ENCODE measurements around the gene NHEJ1.

The NHEJ1 gene

DNA sequence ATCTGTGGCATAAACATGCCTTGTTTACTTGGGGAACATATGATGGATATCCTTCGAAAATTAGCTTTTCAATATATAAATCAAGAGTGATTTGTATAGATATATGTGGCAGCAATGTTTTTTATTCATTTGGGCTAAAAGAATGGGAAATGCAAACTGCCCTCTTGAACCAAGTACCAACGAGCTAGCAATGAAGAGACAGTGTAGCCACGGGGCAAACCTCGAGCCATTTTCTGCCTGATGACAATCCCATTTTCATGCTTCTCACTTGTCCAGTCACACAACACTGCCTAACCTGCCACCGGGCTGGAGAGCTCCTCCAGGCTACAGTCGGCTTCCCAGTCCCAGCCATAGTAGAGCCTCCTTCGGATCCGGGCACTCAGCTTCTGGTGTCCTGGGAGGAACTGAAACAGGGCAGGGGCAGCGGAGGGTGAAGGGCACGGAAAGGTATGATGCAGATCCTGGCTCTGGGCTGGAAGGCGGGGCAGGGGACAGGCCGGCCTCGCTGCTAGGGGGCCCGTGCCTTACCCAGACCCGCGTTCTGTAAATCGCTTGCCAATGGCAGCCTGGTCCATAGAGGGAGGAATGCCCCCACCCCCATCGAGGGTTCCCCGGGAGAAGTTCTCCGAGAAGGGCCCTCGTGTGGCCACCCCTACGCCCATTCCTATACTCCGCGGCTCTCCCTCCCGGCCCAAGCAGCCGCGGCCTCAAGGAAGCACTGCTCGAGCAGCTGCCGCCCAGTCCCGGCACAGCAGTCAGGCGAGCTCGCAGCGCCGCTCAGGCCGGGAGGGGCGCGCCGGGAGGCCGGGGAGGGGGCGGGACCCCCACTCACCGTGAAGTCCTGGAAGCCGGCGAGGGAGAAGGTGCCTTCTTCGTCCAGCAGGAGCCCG lies 15.6 kb upstream of the NHEJ1 start:
- peak; percentile 37 for DNase-seq (ENCODE audit: low spot score)
- TF ChIP-seq, protein P1, sequence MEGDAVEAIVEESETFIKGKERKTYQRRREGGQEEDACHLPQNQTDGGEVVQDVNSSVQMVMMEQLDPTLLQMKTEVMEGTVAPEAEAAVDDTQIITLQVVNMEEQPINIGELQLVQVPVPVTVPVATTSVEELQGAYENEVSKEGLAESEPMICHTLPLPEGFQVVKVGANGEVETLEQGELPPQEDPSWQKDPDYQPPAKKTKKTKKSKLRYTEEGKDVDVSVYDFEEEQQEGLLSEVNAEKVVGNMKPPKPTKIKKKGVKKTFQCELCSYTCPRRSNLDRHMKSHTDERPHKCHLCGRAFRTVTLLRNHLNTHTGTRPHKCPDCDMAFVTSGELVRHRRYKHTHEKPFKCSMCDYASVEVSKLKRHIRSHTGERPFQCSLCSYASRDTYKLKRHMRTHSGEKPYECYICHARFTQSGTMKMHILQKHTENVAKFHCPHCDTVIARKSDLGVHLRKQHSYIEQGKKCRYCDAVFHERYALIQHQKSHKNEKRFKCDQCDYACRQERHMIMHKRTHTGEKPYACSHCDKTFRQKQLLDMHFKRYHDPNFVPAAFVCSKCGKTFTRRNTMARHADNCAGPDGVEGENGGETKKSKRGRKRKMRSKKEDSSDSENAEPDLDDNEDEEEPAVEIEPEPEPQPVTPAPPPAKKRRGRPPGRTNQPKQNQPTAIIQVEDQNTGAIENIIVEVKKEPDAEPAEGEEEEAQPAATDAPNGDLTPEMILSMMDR (IDR thresholded peaks at IDR 0.05; ENCODE audit: extremely low read depth, insufficient read depth, missing control alignments), result no peak
- in situ Hi-C loops (cut with MboI; ENCODE audit: low pct_unique_long_range_greater_than_20kb, low sequenced_read_pairs, unreplicated experiment), result loop anchor here (10.0 kb wide), 1 partner anchor 119 kb away; no protein-coding TSS in a partner anchor

DNA sequence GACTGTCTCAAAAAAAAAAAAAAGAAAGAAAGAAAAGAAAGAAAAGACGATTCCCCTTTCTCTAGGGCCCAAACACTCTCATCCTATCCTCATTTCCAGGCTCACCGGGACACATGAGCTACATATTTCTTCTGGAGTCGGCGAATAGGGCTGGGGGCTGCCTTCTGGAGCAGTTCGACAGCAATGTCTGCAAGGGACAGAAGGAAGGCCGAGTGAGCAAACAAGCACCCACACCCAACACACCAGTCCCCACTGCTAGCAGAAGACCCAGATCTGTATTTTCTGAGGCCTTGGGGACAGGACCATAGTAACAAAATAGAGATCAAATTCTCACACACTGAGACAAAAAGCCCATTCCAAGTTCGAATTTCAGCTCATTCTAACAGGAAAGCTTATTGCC lies 14.9 kb upstream of the NHEJ1 start:
- in situ Hi-C loops (cut with MboI; ENCODE audit: low pct_unique_long_range_greater_than_20kb, low sequenced_read_pairs, unreplicated experiment), result loop anchor here (10.0 kb wide), 1 partner anchor 119 kb away; no protein-coding TSS in a partner anchor
- DNase-seq (ENCODE audit: low spot score), result no peak
- TF ChIP-seq, protein P1 (IDR thresholded peaks at IDR 0.05; ENCODE audit: extremely low read depth, insufficient read depth, missing control alignments), result no peak

DNA sequence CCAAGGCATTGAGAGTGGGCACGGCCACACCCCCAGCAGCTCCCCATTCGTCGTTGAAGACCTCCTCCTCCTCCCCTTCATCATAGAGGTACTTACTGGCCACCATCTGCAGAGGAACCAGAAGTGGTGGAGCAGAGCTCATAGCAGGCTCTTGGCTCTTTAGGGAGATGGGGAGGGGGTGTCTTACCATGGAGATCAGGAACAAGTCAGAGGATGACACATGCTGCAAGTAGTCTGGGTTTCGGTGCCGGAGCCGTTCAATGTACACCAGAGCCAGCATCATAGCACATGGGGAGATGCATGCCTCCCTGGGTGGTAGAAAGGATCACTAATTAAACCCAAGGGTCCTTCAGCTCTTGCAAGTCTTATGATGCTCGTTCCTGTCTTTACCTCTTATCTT lies 14.2 kb upstream of the NHEJ1 start:
- in situ Hi-C loops (cut with MboI; ENCODE audit: low pct_unique_long_range_greater_than_20kb, low sequenced_read_pairs, unreplicated experiment), result loop anchor here (5.0 to 10.0 kb wide), 2 partner anchors 32 to 120 kb away; partner anchors contain the start of gene ZFAND2B
- no peak for DNase-seq (ENCODE audit: low spot score)
- TF ChIP-seq, protein P1 (IDR thresholded peaks at IDR 0.05; ENCODE audit: extremely low read depth, insufficient read depth, missing control alignments), result no peak

DNA sequence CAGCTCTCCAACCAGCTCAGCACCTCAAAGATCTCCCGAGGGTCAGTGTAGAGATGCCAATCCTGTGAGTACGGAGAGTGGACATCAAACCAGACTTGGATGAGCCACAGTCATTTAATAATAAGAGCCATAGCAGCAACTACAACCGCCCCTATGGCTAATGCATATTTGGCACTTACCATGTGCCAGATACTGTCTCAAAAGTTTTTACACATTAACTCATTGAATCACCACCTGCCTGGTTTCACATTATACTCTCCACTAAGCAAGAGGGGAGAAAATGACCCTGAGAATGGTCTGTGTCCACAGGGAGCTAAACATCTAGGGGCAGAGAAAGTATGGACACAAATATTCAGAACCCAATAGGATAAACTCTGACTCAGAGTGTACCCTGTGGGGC lies 13.5 kb upstream of the NHEJ1 start:
- TF ChIP-seq, protein P1 (IDR thresholded peaks at IDR 0.05; ENCODE audit: extremely low read depth, insufficient read depth, missing control alignments), result no peak
- DNase-seq (ENCODE audit: low spot score), result no peak
- in situ Hi-C loops (cut with MboI; ENCODE audit: low pct_unique_long_range_greater_than_20kb, low sequenced_read_pairs, unreplicated experiment), result loop anchor here (5.0 to 10.0 kb wide), 2 partner anchors 33 to 121 kb away; partner anchors contain the start of gene ZFAND2B

DNA sequence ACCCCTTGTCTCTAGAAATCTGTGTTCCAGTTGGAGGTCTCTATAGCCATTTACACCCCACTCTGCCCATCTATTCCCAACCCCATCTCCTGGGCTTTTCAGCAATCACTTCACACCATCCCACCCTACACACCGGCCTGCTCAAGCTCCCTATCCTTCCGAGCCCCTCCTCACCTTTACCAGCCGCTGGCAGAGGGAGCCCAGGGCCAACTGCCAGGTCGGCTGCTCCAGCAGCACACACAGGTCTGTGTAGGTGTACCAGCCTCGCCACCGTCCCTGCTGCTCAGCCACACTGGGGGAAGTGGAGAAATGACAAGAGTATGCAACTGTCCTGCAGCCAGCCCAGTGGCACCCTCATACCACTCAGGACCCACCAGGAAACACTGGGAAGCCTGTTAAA lies 12.6 kb upstream of the NHEJ1 start:
- in situ Hi-C loops (cut with MboI; ENCODE audit: low pct_unique_long_range_greater_than_20kb, low sequenced_read_pairs, unreplicated experiment), result loop anchor here (5.0 to 10.0 kb wide), 2 partner anchors 34 to 122 kb away; partner anchors contain the start of gene ZFAND2B
- no peak for DNase-seq (ENCODE audit: low spot score)
- TF ChIP-seq, protein P1 (IDR thresholded peaks at IDR 0.05; ENCODE audit: extremely low read depth, insufficient read depth, missing control alignments), result no peak

DNA sequence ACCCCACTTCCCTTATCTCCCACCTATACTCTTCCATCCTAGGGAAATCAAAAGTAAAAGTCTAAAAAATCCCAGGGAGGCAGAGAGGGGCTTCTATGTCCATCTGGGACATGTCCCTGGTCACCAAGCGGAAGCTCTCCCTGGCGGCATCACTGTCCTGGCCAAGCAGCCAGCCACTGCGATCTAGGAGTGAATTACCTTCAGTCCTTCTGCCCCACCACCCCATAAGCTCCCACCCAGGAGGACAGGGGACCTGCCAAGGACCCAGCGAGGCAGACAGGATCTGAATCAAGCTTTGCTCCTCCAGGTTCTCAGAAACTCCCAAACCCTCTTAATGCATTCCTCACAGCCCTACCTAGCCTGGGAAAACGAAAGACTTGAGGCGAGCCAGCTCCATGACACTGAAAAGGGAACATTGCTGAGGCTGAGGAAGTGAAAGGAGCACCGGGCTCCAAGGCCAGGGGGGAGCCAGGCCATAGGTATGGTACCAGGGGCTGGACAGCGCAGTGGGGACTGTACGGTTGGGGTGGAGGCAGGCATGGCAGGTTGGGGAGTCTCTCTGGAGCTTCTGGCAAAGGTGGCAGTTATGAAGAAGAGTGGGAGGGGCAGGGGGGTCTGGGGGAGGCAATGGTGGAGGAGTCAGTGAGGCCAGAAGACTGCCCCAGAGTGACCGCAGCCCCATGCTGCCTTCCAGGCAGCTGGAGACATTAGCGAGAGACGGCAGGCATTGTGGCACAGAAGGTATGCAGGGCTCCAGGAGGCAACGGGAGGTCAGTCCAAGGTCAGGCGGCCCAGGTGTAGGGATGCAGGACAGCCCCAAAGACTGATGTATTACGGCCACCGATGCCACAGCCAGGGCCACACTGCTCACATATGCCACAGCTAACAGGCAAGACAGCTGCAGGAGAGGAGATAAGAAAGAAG lies 11.9 kb upstream of the NHEJ1 start:
- no peak for DNase-seq (ENCODE audit: low spot score)
- TF ChIP-seq, protein P1 (IDR thresholded peaks at IDR 0.05; ENCODE audit: extremely low read depth, insufficient read depth, missing control alignments), result no peak
- in situ Hi-C loops (cut with MboI; ENCODE audit: low pct_unique_long_range_greater_than_20kb, low sequenced_read_pairs, unreplicated experiment), result loop anchor here (5.0 to 10.0 kb wide), 2 partner anchors 35 to 122 kb away; partner anchors contain the start of gene ZFAND2B

All from GM13977 (cell line).